Astrocyte (in vitro differentiated cells and primary cell): ENCODE measurements around the gene PRAF2.

Experiments
- EZH2 ChIP-seq: IDR thresholded peaks from 2 replicates; pipeline ENCODE4 v1.6.1; 2012; ENCODE audit warnings: mild to moderate bottlenecking, low read length, inconsistent platforms; ENCODE audit not compliant: insufficient read depth
- TF ChIP-seq, protein P1 (sequence below): IDR thresholded peaks from 2 replicates; pipeline ENCODE4 v1.5.1; 2011; ENCODE audit warnings: low read depth, mild to moderate bottlenecking, inconsistent platforms, low read length, moderate library complexity; ENCODE audit not compliant: insufficient read depth

DNA sequence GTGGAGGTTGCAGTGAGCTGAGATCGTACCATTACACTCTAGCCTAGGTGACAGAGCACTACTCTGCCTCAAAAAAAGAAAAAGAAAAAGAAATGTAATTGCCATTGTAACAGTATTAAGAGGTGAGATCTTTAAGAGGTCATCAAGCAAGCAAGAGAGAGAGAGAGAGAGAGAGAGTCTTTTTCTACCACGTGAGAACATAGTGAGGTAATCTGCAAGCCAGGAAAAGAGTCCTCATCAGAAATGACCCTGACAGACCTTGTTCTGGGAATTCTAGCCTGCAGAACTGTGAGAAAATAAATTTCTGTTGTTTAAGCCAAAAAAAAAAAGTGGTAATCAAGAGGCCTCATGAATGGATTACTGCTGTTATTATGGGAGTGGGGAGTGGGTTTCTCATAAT, 34.8 kb upstream of the PRAF2 start:
- TF ChIP-seq, protein P1, sequence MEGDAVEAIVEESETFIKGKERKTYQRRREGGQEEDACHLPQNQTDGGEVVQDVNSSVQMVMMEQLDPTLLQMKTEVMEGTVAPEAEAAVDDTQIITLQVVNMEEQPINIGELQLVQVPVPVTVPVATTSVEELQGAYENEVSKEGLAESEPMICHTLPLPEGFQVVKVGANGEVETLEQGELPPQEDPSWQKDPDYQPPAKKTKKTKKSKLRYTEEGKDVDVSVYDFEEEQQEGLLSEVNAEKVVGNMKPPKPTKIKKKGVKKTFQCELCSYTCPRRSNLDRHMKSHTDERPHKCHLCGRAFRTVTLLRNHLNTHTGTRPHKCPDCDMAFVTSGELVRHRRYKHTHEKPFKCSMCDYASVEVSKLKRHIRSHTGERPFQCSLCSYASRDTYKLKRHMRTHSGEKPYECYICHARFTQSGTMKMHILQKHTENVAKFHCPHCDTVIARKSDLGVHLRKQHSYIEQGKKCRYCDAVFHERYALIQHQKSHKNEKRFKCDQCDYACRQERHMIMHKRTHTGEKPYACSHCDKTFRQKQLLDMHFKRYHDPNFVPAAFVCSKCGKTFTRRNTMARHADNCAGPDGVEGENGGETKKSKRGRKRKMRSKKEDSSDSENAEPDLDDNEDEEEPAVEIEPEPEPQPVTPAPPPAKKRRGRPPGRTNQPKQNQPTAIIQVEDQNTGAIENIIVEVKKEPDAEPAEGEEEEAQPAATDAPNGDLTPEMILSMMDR = no peak
- TF ChIP-seq EZH2 = no peak
